GM23338 (cell line): ENCODE results near the gene ZNF230. TPM values are rescaled to one million over a fixed set of nuclear protein-coding genes. Genes with fewer than 3 reads are reported as not detected.

Source experiments
- ATAC-seq: fragments of 200-7000 bp; cut with Tn5 transposase; 3 replicates; pipeline ENCODE4 v1.9.1; 2020
- DNase-seq: peaks from one replicate; pipeline ENCODE4 v3.0.0-alpha.2; 2015; ENCODE audit warnings: low spot score
- H2AFZ ChIP-seq: fragments of 200-600 bp; sonication (generic); 2 replicates; pipeline ENCODE4 v1.8.0; 2016; ENCODE audit warnings: antibody characterized with exemption, mild to moderate bottlenecking, moderate library complexity
- H3F3A ChIP-seq: fragments of 200-600 bp; sonication (generic); replicated peaks from 2 replicates; pipeline ENCODE4 v1.8.0; 2017; ENCODE audit warnings: antibody characterized with exemption, mixed run types, low read depth
- H3K27ac ChIP-seq: fragments of 200-600 bp; sonication (generic); 2 replicates; pipeline ENCODE4 v1.6.1; 2016; ENCODE audit warnings: low read depth
- H3K27me3 ChIP-seq: fragments of 200-600 bp; sonication (generic); 2 replicates; pipeline ENCODE4 v1.8.0; 2016; ENCODE audit warnings: mild to moderate bottlenecking, mixed run types, moderate library complexity; ENCODE audit not compliant: insufficient read depth
- H3K36me3 ChIP-seq: fragments of 200-600 bp; sonication (generic); 2 replicates; pipeline ENCODE4 v1.8.0; 2016; ENCODE audit warnings: mild to moderate bottlenecking; ENCODE audit not compliant: insufficient read depth
- H3K4me1 ChIP-seq: fragments of 200-600 bp; sonication (generic); 2 replicates; pipeline ENCODE4 v1.8.0; 2016; ENCODE audit warnings: mild to moderate bottlenecking, moderate library complexity; ENCODE audit not compliant: insufficient read depth
- H3K4me2 ChIP-seq: fragments of 200-600 bp; sonication (generic); 2 replicates; pipeline ENCODE4 v1.7.1; 2017; ENCODE audit warnings: mixed run types
- H3K4me3 ChIP-seq: fragments of 200-600 bp; sonication (generic); 2 replicates; pipeline ENCODE4 v1.6.1; 2016; ENCODE audit warnings: mixed run types
- H3K79me2 ChIP-seq: fragments of 200-600 bp; sonication (generic); replicated peaks from 2 replicates; pipeline ENCODE4 v1.8.0; 2017; ENCODE audit warnings: mild to moderate bottlenecking; ENCODE audit not compliant: insufficient read depth
- H3K9me2 ChIP-seq: fragments of 200-600 bp; sonication (generic); 2 replicates; pipeline ENCODE4 v1.8.0; 2017; ENCODE audit not compliant: insufficient read depth
- H4K20me1 ChIP-seq: fragments of 200-600 bp; sonication (generic); replicated peaks from 2 replicates; pipeline ENCODE4 v1.8.0; 2017; ENCODE audit warnings: mild to moderate bottlenecking; ENCODE audit not compliant: insufficient read depth
- H3K27ac Mint-ChIP-seq: 2 replicates; pipeline ENCODE4 v1.8.0; 2020; ENCODE audit warnings: inconsistent platforms, mild to moderate bottlenecking, moderate library complexity, mixed read lengths
- H3K27me3 Mint-ChIP-seq: 3 replicates; pipeline ENCODE4 v1.8.0; 2022; ENCODE audit warnings: low read depth, mild to moderate bottlenecking, moderate library complexity, mixed read lengths, inconsistent platforms; ENCODE audit not compliant: insufficient read depth, poor library complexity
- H3K36me3 Mint-ChIP-seq: 3 replicates; pipeline ENCODE4 v1.8.0; 2021; ENCODE audit warnings: low read depth, mild to moderate bottlenecking, inconsistent platforms, moderate library complexity, mixed read lengths
- H3K4me1 Mint-ChIP-seq: 3 replicates; pipeline ENCODE4 v1.8.0; 2020; ENCODE audit warnings: mild to moderate bottlenecking, inconsistent platforms, mixed read lengths
- H3K4me3 Mint-ChIP-seq: 3 replicates; pipeline ENCODE4 v1.8.0; 2021; ENCODE audit warnings: moderate library complexity, mild to moderate bottlenecking, inconsistent platforms, mixed read lengths
- H3K9me3 Mint-ChIP-seq: 3 replicates; pipeline ENCODE4 v1.8.0; 2020; ENCODE audit warnings: moderate library complexity, mild to moderate bottlenecking, inconsistent platforms, mixed read lengths
- CREB1 ChIP-seq: fragments of 250-450 bp; sonication (Bioruptor Pico); IDR thresholded peaks from 2 replicates; pipeline ENCODE4 v1.5.0; 2020; ENCODE audit warnings: low read depth, mild to moderate bottlenecking, moderate library complexity
- EZH2phosphoT487 ChIP-seq: fragments of 200-600 bp; sonication (generic); IDR thresholded peaks from one replicate; pipeline ENCODE4 v1.8.1; 2018; ENCODE audit warnings: antibody characterized with exemption; ENCODE audit not compliant: unreplicated experiment
- NANOG ChIP-seq: IDR thresholded peaks from 2 replicates; pipeline ENCODE4 v1.6.1; 2016; ENCODE audit warnings: antibody characterized with exemption, borderline replicate concordance
- POLR2AphosphoS5 ChIP-seq: IDR thresholded peaks from 2 replicates; pipeline ENCODE4 v1.6.1; 2016; ENCODE audit warnings: antibody characterized with exemption, low read depth
- STAT1 ChIP-seq: IDR thresholded peaks from one replicate; pipeline ENCODE4 v1.6.1; 2016; ENCODE audit warnings: antibody characterized with exemption; ENCODE audit not compliant: unreplicated experiment
- polyA plus RNA-seq: library from polyadenylated mRNA; unstranded; fragments of >200 nt; fragmentation: Nextera tagmentation; extraction: Ambion mirVana; gene quantifications from 2 replicates; pipeline ENCODE4 v1.2.1, GENCODE V29; 2016
- total RNA-seq: library from RNA; depleted of rRNA; stranded (reverse); fragments of >200 nt; shearing (Covaris generic); gene quantifications from 2 replicates; pipeline ENCODE4 v1.2.3, GENCODE V29; 2014
- TF ChIP-seq, protein P1 (sequence below): IDR thresholded peaks from 2 replicates; pipeline ENCODE4 v1.6.1; 2016; ENCODE audit warnings: antibody characterized with exemption
- TF ChIP-seq, protein P2 (sequence below), 2 experiments: fragments of 200-600 bp in 1 of 2; sonication (generic) in 1 of 2; conservative IDR thresholded peaks; 2 replicates each; pipeline versions ENCODE4 v1.5.1 to v1.6.1; 2016 to 2017; ENCODE audit warnings: antibody characterized with exemption in 2 of 2, low read depth in 2 of 2, mild to moderate bottlenecking in 2 of 2, moderate library complexity in 1 of 2
- TF ChIP-seq, protein P3 (sequence below): fragments of 250-450 bp; sonication (Bioruptor Pico); IDR thresholded peaks from 2 replicates; pipeline ENCODE4 v1.5.0; 2020; ENCODE audit warnings: mild to moderate bottlenecking, moderate library complexity

ZNF230 gene
- total and polyA plus RNA-seq, 2 experiments from 2014 or later, result 1.8 to 2.2 TPM

DNA sequence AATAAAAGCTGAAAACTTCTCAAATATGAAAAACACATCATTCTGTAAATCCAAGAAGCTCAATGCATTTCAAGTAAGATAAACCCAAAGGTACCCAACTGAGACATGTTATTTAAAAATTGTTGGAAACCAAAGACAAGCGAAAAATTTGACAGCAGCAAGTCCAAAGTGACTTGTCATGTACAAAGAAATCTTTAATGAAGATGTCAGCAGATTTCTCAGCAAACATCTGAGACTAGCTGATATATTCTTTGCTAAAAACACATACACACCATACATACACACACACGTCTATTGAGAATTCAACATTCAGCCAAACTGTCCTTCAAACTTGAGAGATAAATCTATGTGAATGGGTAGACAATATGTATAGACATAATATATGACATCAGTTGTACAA lies 16.7 kb downstream of the ZNF230 start:
- Mint-ChIP-seq H3K4me3 (no peak overlapping the region), H3K36me3 (no peaks in the 10 kb centered on the region; the same call in 2 of the 3 replicates), H3K27ac (no peak overlapping the region), H3K27me3 (peaks cover 4% of the 10 kb centered on the region), H3K9me3 (peaks cover 43% of the 10 kb centered on the region), H3K4me1 (no peaks in the 10 kb centered on the region)
- no peak overlapping the region for H3K4me3 ChIP-seq
- ATAC-seq (no peak), DNase-seq (no peak)
- no peak overlapping the region for H2AFZ ChIP-seq
- no peaks in the 10 kb centered on the region for H3K36me3 ChIP-seq
- H3K79me2 ChIP-seq, result no peaks in the 10 kb centered on the region
- no peaks in the 10 kb centered on the region for H3F3A ChIP-seq
- H4K20me1 ChIP-seq, result no peaks in the 10 kb centered on the region
- H3K27me3 ChIP-seq, result no peaks in the 10 kb centered on the region
- no peak overlapping the region for H3K27ac ChIP-seq
- no peak overlapping the region for H3K4me2 ChIP-seq
- no peaks in the 10 kb centered on the region for H3K4me1 ChIP-seq
- TF ChIP-seq STAT1 (no peak), EZH2phosphoT487 (no peak), NANOG (no peak), CREB1 (CRISPR knock-in tag) (no peak), POLR2AphosphoS5 (no peak)
- TF ChIP-seq, protein P1, sequence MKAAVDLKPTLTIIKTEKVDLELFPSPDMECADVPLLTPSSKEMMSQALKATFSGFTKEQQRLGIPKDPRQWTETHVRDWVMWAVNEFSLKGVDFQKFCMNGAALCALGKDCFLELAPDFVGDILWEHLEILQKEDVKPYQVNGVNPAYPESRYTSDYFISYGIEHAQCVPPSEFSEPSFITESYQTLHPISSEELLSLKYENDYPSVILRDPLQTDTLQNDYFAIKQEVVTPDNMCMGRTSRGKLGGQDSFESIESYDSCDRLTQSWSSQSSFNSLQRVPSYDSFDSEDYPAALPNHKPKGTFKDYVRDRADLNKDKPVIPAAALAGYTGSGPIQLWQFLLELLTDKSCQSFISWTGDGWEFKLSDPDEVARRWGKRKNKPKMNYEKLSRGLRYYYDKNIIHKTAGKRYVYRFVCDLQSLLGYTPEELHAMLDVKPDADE, result no peak
- TF ChIP-seq, protein P2, sequence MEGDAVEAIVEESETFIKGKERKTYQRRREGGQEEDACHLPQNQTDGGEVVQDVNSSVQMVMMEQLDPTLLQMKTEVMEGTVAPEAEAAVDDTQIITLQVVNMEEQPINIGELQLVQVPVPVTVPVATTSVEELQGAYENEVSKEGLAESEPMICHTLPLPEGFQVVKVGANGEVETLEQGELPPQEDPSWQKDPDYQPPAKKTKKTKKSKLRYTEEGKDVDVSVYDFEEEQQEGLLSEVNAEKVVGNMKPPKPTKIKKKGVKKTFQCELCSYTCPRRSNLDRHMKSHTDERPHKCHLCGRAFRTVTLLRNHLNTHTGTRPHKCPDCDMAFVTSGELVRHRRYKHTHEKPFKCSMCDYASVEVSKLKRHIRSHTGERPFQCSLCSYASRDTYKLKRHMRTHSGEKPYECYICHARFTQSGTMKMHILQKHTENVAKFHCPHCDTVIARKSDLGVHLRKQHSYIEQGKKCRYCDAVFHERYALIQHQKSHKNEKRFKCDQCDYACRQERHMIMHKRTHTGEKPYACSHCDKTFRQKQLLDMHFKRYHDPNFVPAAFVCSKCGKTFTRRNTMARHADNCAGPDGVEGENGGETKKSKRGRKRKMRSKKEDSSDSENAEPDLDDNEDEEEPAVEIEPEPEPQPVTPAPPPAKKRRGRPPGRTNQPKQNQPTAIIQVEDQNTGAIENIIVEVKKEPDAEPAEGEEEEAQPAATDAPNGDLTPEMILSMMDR (conservative IDR thresholded peaks at IDR 0.05; ENCODE audit: low read depth in 2 of 2), result no peak
- TF ChIP-seq, protein P3, sequence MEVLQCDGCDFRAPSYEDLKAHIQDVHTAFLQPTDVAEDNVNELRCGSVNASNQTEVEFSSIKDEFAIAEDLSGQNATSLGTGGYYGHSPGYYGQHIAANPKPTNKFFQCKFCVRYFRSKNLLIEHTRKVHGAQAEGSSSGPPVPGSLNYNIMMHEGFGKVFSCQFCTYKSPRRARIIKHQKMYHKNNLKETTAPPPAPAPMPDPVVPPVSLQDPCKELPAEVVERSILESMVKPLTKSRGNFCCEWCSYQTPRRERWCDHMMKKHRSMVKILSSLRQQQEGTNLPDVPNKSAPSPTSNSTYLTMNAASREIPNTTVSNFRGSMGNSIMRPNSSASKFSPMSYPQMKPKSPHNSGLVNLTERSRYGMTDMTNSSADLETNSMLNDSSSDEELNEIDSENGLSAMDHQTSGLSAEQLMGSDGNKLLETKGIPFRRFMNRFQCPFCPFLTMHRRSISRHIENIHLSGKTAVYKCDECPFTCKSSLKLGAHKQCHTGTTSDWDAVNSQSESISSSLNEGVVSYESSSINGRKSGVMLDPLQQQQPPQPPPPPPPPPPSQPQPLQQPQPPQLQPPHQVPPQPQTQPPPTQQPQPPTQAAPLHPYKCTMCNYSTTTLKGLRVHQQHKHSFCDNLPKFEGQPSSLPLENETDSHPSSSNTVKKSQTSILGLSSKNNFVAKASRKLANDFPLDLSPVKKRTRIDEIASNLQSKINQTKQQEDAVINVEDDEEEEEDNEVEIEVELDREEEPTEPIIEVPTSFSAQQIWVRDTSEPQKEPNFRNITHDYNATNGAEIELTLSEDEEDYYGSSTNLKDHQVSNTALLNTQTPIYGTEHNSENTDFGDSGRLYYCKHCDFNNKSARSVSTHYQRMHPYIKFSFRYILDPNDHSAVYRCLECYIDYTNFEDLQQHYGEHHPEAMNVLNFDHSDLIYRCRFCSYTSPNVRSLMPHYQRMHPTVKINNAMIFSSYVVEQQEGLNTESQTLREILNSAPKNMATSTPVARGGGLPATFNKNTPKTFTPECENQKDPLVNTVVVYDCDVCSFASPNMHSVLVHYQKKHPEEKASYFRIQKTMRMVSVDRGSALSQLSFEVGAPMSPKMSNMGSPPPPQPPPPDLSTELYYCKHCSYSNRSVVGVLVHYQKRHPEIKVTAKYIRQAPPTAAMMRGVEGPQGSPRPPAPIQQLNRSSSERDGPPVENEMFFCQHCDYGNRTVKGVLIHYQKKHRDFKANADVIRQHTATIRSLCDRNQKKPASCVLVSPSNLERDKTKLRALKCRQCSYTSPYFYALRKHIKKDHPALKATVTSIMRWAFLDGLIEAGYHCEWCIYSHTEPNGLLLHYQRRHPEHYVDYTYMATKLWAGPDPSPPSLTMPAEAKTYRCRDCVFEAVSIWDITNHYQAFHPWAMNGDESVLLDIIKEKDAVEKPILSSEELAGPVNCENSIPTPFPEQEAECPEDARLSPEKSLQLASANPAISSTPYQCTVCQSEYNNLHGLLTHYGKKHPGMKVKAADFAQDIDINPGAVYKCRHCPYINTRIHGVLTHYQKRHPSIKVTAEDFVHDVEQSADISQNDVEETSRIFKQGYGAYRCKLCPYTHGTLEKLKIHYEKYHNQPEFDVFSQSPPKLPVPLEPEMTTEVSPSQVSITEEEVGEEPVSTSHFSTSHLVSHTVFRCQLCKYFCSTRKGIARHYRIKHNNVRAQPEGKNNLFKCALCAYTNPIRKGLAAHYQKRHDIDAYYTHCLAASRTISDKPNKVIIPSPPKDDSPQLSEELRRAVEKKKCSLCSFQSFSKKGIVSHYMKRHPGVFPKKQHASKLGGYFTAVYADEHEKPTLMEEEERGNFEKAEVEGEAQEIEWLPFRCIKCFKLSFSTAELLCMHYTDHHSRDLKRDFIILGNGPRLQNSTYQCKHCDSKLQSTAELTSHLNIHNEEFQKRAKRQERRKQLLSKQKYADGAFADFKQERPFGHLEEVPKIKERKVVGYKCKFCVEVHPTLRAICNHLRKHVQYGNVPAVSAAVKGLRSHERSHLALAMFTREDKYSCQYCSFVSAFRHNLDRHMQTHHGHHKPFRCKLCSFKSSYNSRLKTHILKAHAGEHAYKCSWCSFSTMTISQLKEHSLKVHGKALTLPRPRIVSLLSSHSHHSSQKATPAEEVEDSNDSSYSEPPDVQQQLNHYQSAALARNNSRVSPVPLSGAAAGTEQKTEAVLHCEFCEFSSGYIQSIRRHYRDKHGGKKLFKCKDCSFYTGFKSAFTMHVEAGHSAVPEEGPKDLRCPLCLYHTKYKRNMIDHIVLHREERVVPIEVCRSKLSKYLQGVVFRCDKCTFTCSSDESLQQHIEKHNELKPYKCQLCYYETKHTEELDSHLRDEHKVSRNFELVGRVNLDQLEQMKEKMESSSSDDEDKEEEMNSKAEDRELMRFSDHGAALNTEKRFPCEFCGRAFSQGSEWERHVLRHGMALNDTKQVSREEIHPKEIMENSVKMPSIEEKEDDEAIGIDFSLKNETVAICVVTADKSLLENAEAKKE, result no peak
- 0 out of 2 replicates have a peak, but pooled peaks cover 6% of the 10 kb centered on the region for H3K9me2 ChIP-seq
